HepG2 (cell line): ENCODE results near the gene GLDN. TPM values are rescaled to one million over a fixed set of nuclear protein-coding genes. Genes with fewer than 3 reads are reported as not detected.
A peak's percentile ranks its signal among the peaks of the same experiment; 100 is the strongest.

Experiments
- BCLAF1 ChIP-seq: fragments of 450-650 bp; IDR thresholded peaks from 2 replicates; pipeline ENCODE4 v1.6.1; 2017; ENCODE audit warnings: mild to moderate bottlenecking
- KAT2B ChIP-seq: fragments of 150-350 bp; IDR thresholded peaks from 2 replicates; pipeline ENCODE4 v1.6.1; 2014; ENCODE audit warnings: low read depth, low read length, borderline replicate concordance
- LCORL ChIP-seq, 2 experiments: fragments of 450-650 bp in 1 of 2; sonication (generic) in 1 of 2; formaldehyde crosslinking in 1 of 2; IDR thresholded peaks; 2 replicates each; pipeline versions ENCODE4 v1.5.0 to v1.6.1; 2017 to 2020; ENCODE audit warnings: antibody characterized with exemption in 1 of 2, missing genetic modification reagents in 1 of 2
- MZF1 ChIP-seq: sonication (generic); formaldehyde crosslinking; IDR thresholded peaks from 2 replicates; pipeline ENCODE4 v1.8.1; 2023; ENCODE audit warnings: mild to moderate bottlenecking, missing genetic modification reagents, borderline replicate concordance
- NFIC ChIP-seq: IDR thresholded peaks from 2 replicates; pipeline ENCODE4 v1.6.1; 2012; ENCODE audit warnings: mild to moderate bottlenecking, low read length, inconsistent platforms
- NR2C2 ChIP-seq: sonication (generic); formaldehyde crosslinking; IDR thresholded peaks from 2 replicates; pipeline ENCODE4 v1.4.0; 2020; ENCODE audit warnings: missing genetic modification reagents, mild to moderate bottlenecking, moderate library complexity, borderline replicate concordance
- PCBP1 ChIP-seq: fragments of 200-400 bp; formaldehyde crosslinking; IDR thresholded peaks from 2 replicates; pipeline ENCODE4 v1.6.1; 2017; ENCODE audit warnings: mild to moderate bottlenecking, low read depth, low read length, borderline replicate concordance
- PHB2 ChIP-seq: fragments of 450-650 bp; IDR thresholded peaks from 2 replicates; pipeline ENCODE4 v1.6.1; 2018; ENCODE audit not compliant: partially characterized antibody
- POLR2AphosphoS5 ChIP-seq: IDR thresholded peaks from 2 replicates; pipeline ENCODE4 v1.6.1; 2012; ENCODE audit warnings: low read depth, low read length
- RAD51 ChIP-seq: fragments of 450-650 bp; IDR thresholded peaks from 2 replicates; pipeline ENCODE4 v1.6.1; 2016; ENCODE audit warnings: borderline replicate concordance
- RFX3 ChIP-seq: IDR thresholded peaks from 2 replicates; pipeline ENCODE4 v1.6.1; 2016; ENCODE audit warnings: missing biosample characterization, missing genetic modification reagents
- RXRB ChIP-seq: IDR thresholded peaks from 2 replicates; pipeline ENCODE4 v1.6.1; 2016; ENCODE audit warnings: borderline replicate concordance, missing genetic modification reagents, missing compliant biosample characterization
- TFDP1 ChIP-seq: IDR thresholded peaks from 2 replicates; pipeline ENCODE4 v1.6.1; 2016; ENCODE audit warnings: missing compliant biosample characterization, missing genetic modification reagents, borderline replicate concordance
- ZBTB42 ChIP-seq: sonication (generic); formaldehyde crosslinking; IDR thresholded peaks from 2 replicates; pipeline ENCODE4 v1.5.0; 2020; ENCODE audit warnings: mild to moderate bottlenecking, missing genetic modification reagents
- ZNF12 ChIP-seq: sonication (generic); formaldehyde crosslinking; IDR thresholded peaks from 2 replicates; pipeline ENCODE4 v1.5.0; 2020; ENCODE audit warnings: missing genetic modification reagents
- ZNF644 ChIP-seq: IDR thresholded peaks from 2 replicates; pipeline ENCODE4 v1.6.1; 2016; ENCODE audit warnings: low read depth
- ZNF777 ChIP-seq: sonication (generic); formaldehyde crosslinking; IDR thresholded peaks from 2 replicates; pipeline ENCODE4 v1.4.0; 2020; ENCODE audit warnings: missing genetic modification reagents
- ZNF850 ChIP-seq: sonication (generic); formaldehyde crosslinking; conservative IDR thresholded peaks from 2 replicates; pipeline ENCODE4 v1.9.0; 2021; ENCODE audit warnings: mild to moderate bottlenecking, missing genetic modification reagents
- ZNF883 ChIP-seq: sonication (generic); formaldehyde crosslinking; IDR thresholded peaks from 2 replicates; pipeline ENCODE4 v1.5.1; 2020; ENCODE audit warnings: mild to moderate bottlenecking, missing genetic modification reagents; ENCODE audit errors: not compliant biosample characterization
- polyA plus RNA-seq, 8 experiments: library from polyadenylated mRNA; depleted of rRNA in 3 of 8; stranded (reverse) in 7 of 8; unstranded in 1 of 8; fragments of >200 nt; fragmentation: Illumina TruSeq in 4 of 8; extraction: Trizol in 4 of 8; gene quantifications; 2 replicates each; pipeline versions ENCODE4 v1.2.1 to v1.2.3, GENCODE V29; 2011 to 2016; ENCODE audit warnings: low read depth in 4 of 8, missing spikeins in 1 of 8, mixed read lengths in 1 of 8; ENCODE audit not compliant: insufficient read depth in 1 of 8
- total RNA-seq, 5 experiments: library from RNA; depleted of rRNA; stranded (reverse); fragments of >200 nt; fragmentation: Illumina TruSeq; extraction: Trizol; gene quantifications; 2 replicates each; pipeline ENCODE4 v1.2.3, GENCODE V29; 2016; ENCODE audit warnings: low read depth in 1 of 5
- TF ChIP-seq, protein P1 (sequence below): sonication (generic); formaldehyde crosslinking; IDR thresholded peaks from 2 replicates; pipeline ENCODE4 v1.5.0; 2020; ENCODE audit warnings: missing genetic modification reagents
- TF ChIP-seq, protein P2 (sequence below): sonication (generic); formaldehyde crosslinking; conservative IDR thresholded peaks from 2 replicates; pipeline ENCODE4 v1.8.0; 2022; ENCODE audit warnings: low read depth, missing genetic modification reagents
- TF ChIP-seq, protein P3 (sequence below): sonication (generic); formaldehyde crosslinking; IDR thresholded peaks from 2 replicates; pipeline ENCODE4 v1.4.0; 2020; ENCODE audit warnings: missing genetic modification reagents

The GLDN gene
- total and polyA plus RNA-seq, 2 of the 13 experiments (the other 11 are each of a cell fraction or from before 2014, with no cell fraction given) = 0.86 to 1.0 TPM

DNA sequence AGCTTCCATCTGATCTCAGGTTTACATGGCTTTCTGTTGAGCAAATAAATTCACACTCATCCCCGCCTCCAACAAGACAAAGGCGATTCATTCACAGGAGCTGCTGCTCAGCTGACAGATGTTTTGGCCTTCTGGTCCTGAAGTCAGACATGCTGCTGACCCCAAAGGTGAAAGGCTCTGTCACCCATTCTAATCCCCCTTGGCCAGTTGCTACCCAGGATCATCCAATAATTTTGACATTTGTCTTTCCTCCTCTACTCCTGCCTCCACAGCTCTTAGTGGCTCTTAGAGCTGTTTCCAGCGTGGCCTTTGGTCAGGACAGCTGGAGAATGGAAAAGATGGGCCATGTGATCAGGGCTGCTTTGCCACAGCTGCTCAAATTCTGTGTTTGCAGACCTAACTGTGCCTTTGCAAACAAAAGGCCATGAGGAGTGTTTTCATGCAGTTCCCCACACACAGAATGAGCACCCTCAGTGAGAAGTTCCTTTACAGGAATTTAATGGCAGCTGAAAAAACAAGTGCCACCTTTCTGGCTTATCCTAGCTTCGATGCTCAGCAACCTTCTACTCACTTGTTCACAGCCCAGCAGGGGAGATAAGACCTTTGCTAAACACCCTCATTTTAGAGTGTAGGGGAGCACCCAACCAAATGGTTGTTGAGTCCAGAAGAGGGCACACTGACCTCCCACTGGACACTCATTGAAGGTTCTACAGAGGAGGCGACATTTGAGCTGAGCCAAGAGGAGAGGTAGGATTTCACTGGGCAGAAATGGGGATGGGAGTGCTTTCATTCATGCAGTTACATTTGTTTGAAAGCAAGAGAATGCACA lies 42.1 kb upstream of the GLDN start (continued):
- TF ChIP-seq ZNF850 (CRISPR knock-in tag) = no peak
- TF ChIP-seq, protein P1, sequence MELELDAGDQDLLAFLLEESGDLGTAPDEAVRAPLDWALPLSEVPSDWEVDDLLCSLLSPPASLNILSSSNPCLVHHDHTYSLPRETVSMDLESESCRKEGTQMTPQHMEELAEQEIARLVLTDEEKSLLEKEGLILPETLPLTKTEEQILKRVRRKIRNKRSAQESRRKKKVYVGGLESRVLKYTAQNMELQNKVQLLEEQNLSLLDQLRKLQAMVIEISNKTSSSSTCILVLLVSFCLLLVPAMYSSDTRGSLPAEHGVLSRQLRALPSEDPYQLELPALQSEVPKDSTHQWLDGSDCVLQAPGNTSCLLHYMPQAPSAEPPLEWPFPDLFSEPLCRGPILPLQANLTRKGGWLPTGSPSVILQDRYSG (CRISPR knock-in tag) = no peak
- TF ChIP-seq, protein P2, sequence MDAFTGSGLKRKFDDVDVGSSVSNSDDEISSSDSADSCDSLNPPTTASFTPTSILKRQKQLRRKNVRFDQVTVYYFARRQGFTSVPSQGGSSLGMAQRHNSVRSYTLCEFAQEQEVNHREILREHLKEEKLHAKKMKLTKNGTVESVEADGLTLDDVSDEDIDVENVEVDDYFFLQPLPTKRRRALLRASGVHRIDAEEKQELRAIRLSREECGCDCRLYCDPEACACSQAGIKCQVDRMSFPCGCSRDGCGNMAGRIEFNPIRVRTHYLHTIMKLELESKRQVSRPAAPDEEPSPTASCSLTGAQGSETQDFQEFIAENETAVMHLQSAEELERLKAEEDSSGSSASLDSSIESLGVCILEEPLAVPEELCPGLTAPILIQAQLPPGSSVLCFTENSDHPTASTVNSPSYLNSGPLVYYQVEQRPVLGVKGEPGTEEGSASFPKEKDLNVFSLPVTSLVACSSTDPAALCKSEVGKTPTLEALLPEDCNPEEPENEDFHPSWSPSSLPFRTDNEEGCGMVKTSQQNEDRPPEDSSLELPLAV = no peak
- no peak for TF ChIP-seq BCLAF1
- no peak for TF ChIP-seq KAT2B
- no peak for TF ChIP-seq POLR2AphosphoS5
- peak; percentile 26; the same call in 1 of the 2 replicates for TF ChIP-seq NR2C2
- peak; percentile 41; the same call in 1 of the 2 replicates for TF ChIP-seq NFIC
- TF ChIP-seq ZNF644 = peak; percentile 71
- no peak for TF ChIP-seq ZNF777 (CRISPR knock-in tag)
- peak; percentile 95; the same call in 1 of the 2 replicates for TF ChIP-seq ZBTB42 (CRISPR knock-in tag)
- no peak for TF ChIP-seq PCBP1
- TF ChIP-seq, protein P3, sequence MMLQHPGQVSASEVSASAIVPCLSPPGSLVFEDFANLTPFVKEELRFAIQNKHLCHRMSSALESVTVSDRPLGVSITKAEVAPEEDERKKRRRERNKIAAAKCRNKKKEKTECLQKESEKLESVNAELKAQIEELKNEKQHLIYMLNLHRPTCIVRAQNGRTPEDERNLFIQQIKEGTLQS (CRISPR knock-in tag) = no peak
- no peak for TF ChIP-seq PHB2
- no peak for TF ChIP-seq RFX3 (CRISPR knock-in tag)
- no peak for TF ChIP-seq ZNF883 (CRISPR knock-in tag)
- peak; percentile 37; the same call in 1 of the 2 replicates for TF ChIP-seq RAD51
- TF ChIP-seq RXRB (CRISPR knock-in tag) = no peak
- no peak for TF ChIP-seq ZNF12 (CRISPR knock-in tag)
- TF ChIP-seq LCORL (IDR thresholded peaks at IDR 0.05) = no peak
- peak; percentile 87 for TF ChIP-seq LCORL (CRISPR knock-in tag; IDR thresholded peaks at IDR 0.05)
- 0 out of 2 replicates have a peak, but pooled peaks have one; percentile 47 for TF ChIP-seq TFDP1
- no peak for TF ChIP-seq MZF1 (CRISPR knock-in tag)
